LNCaP clone FGC (cell line): ENCODE results near the gene NEAT1.

ENCODE experiments used
- DNase-seq: peaks from one replicate; pipeline ENCODE4 v3.0.0-alpha.2; 2011; ENCODE audit warnings: low read depth
- H3K4me3 ChIP-seq: 2 replicates; pipeline ENCODE4 v1.5.1; 2011; ENCODE audit warnings: mild to moderate bottlenecking, low read depth, low read length, control low read depth
- TF ChIP-seq, protein P1 (sequence below): IDR thresholded peaks from 2 replicates; pipeline ENCODE4 v1.5.1; 2012; ENCODE audit warnings: mild to moderate bottlenecking; ENCODE audit not compliant: control insufficient read depth, insufficient read depth; ENCODE audit errors: extremely low read depth

NEAT1 gene

GRCh38 chr11:65401073-65401802 is 21.4 kb upstream of the NEAT1 start:
- H3K4me3 ChIP-seq: no peak overlapping the region
- TF ChIP-seq, protein P1, sequence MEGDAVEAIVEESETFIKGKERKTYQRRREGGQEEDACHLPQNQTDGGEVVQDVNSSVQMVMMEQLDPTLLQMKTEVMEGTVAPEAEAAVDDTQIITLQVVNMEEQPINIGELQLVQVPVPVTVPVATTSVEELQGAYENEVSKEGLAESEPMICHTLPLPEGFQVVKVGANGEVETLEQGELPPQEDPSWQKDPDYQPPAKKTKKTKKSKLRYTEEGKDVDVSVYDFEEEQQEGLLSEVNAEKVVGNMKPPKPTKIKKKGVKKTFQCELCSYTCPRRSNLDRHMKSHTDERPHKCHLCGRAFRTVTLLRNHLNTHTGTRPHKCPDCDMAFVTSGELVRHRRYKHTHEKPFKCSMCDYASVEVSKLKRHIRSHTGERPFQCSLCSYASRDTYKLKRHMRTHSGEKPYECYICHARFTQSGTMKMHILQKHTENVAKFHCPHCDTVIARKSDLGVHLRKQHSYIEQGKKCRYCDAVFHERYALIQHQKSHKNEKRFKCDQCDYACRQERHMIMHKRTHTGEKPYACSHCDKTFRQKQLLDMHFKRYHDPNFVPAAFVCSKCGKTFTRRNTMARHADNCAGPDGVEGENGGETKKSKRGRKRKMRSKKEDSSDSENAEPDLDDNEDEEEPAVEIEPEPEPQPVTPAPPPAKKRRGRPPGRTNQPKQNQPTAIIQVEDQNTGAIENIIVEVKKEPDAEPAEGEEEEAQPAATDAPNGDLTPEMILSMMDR: no peak
- DNase-seq: no peak

GRCh38 chr11:65401803-65402248 is 20.8 kb upstream of the NEAT1 start:
- H3K4me3 ChIP-seq: no peak overlapping the region
- DNase-seq: no peak

DNA sequence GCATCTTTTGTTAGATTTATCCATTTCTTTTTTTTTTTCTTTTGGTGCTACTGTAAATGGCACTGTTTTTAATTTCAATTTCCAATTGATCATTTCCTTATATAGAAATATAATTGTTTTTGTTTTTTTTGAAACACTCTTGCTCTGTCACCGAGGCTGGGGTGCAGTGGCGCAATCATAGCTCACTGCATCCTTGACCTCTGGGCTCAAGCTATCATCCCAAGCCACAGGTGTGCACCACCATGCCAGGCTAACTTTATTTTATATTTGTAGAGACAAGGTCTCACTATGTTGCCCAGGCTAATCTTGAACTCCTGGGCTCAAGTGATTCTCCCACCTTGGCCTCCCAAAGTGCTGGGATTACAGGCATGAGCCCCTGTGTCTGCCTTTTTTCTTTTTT is 19.8 kb upstream of the NEAT1 start:
- no peak overlapping the region for H3K4me3 ChIP-seq
- TF ChIP-seq, protein P1: no peak
- no peak for DNase-seq

More at GRCh38 chr11:65401803-65402248, 20.8 kb upstream of the NEAT1 start:
- TF ChIP-seq, protein P1: no peak

DNA sequence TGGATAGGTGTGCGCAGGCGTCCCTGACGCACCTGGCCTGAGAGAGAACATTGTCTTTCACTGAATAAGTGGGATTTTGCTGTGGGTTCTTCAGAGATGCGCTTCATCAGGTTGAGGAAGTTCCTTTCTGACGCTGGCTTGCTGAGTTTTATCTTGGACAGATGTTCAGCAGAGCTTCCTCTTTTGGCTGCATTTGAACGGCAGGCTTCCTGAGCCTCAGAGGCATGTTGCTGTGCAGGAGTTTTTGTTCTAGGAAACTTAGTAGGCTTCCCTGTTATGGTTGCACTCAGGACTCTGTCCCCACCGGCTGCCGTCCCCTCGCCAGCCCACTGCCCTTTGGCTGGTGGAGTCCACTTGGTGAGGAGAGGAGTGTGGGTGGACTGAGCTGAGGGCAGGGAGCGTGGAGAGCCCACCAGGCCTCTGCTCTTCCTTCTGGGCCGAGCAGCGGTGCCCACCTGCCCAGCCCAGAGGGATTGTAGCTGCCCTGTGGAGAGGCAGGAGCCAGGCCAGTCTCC is 18.9 kb upstream of the NEAT1 start:
- no peak overlapping the region for H3K4me3 ChIP-seq
- TF ChIP-seq, protein P1: no peak
- DNase-seq: no peak

GRCh38 chr11:65404210-65404609 is 18.4 kb upstream of the NEAT1 start:
- H3K4me3 ChIP-seq: no peak overlapping the region
- TF ChIP-seq, protein P1: no peak
- DNase-seq: no peak

- no peak for DNase-seq
- H3K4me3 ChIP-seq: no peak overlapping the region
- TF ChIP-seq, protein P1: no peak
These were observed 17.8 kb upstream of the NEAT1 start for GRCh38 chr11:65404638-65405339.
